ENCODE data around the gene TMEM11.

- TF ChIP-seq EZH2 (IDR thresholded peaks at IDR 0.05; ENCODE audit: insufficient read depth, poor library complexity, severe bottlenecking) (no peak), EZH2phosphoT487 (IDR thresholded peaks at IDR 0.05; ENCODE audit: insufficient read depth, low read depth) (no peak)
Measured at GRCh38 chr17:21249086-21249795, 35.3 kb upstream of the TMEM11 start.

Measured in GM23248 (cell line).